ENCODE results near the gene RFX3.

RFX3 gene

GRCh38 chr9:3237121-3237520, 288.7 kb downstream of the RFX3 start:
- H3K9ac ChIP-seq (ENCODE audit: low read depth, low read length): no peak overlapping the region

GRCh38 chr9:3235497-3235896, 290.3 kb downstream of the RFX3 start:
- Histone ChIP-seq H3K4me1 (ENCODE audit: control insufficient read depth, insufficient read depth, low read length) (no peaks in the 10 kb centered on the region), H3K9ac (ENCODE audit: low read depth, low read length) (no peak overlapping the region), H3K9me3 (ENCODE audit: control insufficient read depth, insufficient read depth, low read length) (no peaks in the 10 kb centered on the region), H3K4me3 (ENCODE audit: low read depth, low read length) (no peak overlapping the region), H3K27me3 (ENCODE audit: control insufficient read depth, insufficient read depth, low read length) (no peaks in the 10 kb centered on the region), H3K36me3 (ENCODE audit: control insufficient read depth, insufficient read depth, low read length) (no peaks in the 10 kb centered on the region)

More at GRCh38 chr9:3237121-3237520, 288.7 kb downstream of the RFX3 start:
- H3K4me1 ChIP-seq (ENCODE audit: control insufficient read depth, insufficient read depth, low read length): peaks cover 5% of the 10 kb centered on the region
- no peaks in the 10 kb centered on the region for H3K9me3 ChIP-seq (ENCODE audit: control insufficient read depth, insufficient read depth, low read length)
- no peak overlapping the region for H3K4me3 ChIP-seq (ENCODE audit: low read depth, low read length)
- H3K27me3 ChIP-seq (ENCODE audit: control insufficient read depth, insufficient read depth, low read length): no peaks in the 10 kb centered on the region
- no peaks in the 10 kb centered on the region for H3K36me3 ChIP-seq (ENCODE audit: control insufficient read depth, insufficient read depth, low read length)

GRCh38 chr9:3224931-3225330, 300.9 kb downstream of the RFX3 start:
- Histone ChIP-seq H3K4me1 (ENCODE audit: control insufficient read depth, insufficient read depth, low read length) (no peaks in the 10 kb centered on the region), H3K36me3 (ENCODE audit: control insufficient read depth, insufficient read depth, low read length) (no peaks in the 10 kb centered on the region), H3K9me3 (ENCODE audit: control insufficient read depth, insufficient read depth, low read length) (no peaks in the 10 kb centered on the region), H3K9ac (ENCODE audit: low read depth, low read length) (no peak overlapping the region), H3K27me3 (ENCODE audit: control insufficient read depth, insufficient read depth, low read length) (no peaks in the 10 kb centered on the region), H3K4me3 (ENCODE audit: low read depth, low read length) (no peak overlapping the region)

GRCh38 chr9:3215658-3216057, 310.1 kb downstream of the RFX3 start:
- Histone ChIP-seq H3K4me3 (ENCODE audit: low read depth, low read length) (no peak overlapping the region), H3K9ac (ENCODE audit: low read depth, low read length) (no peak overlapping the region), H3K4me1 (ENCODE audit: control insufficient read depth, insufficient read depth, low read length) (peaks cover 3% of the 10 kb centered on the region), H3K27me3 (ENCODE audit: control insufficient read depth, insufficient read depth, low read length) (no peaks in the 10 kb centered on the region), H3K36me3 (ENCODE audit: control insufficient read depth, insufficient read depth, low read length) (no peaks in the 10 kb centered on the region), H3K9me3 (ENCODE audit: control insufficient read depth, insufficient read depth, low read length) (no peaks in the 10 kb centered on the region)

GRCh38 chr9:3214741-3215140, 311.1 kb downstream of the RFX3 start:
- Histone ChIP-seq H3K27me3 (ENCODE audit: control insufficient read depth, insufficient read depth, low read length) (no peaks in the 10 kb centered on the region), H3K36me3 (ENCODE audit: control insufficient read depth, insufficient read depth, low read length) (no peaks in the 10 kb centered on the region), H3K9me3 (ENCODE audit: control insufficient read depth, insufficient read depth, low read length) (no peaks in the 10 kb centered on the region), H3K9ac (ENCODE audit: low read depth, low read length) (no peak overlapping the region), H3K4me1 (ENCODE audit: control insufficient read depth, insufficient read depth, low read length) (peaks cover 3% of the 10 kb centered on the region), H3K4me3 (ENCODE audit: low read depth, low read length) (no peak overlapping the region)

GRCh38 chr9:3205421-3206095, 320.2 kb downstream of the RFX3 start:
- Histone ChIP-seq H3K36me3 (ENCODE audit: control insufficient read depth, insufficient read depth, low read length) (no peaks in the 10 kb centered on the region), H3K4me3 (ENCODE audit: low read depth, low read length) (no peak overlapping the region), H3K4me1 (ENCODE audit: control insufficient read depth, insufficient read depth, low read length) (no peaks in the 10 kb centered on the region), H3K27me3 (ENCODE audit: control insufficient read depth, insufficient read depth, low read length) (no peaks in the 10 kb centered on the region), H3K9ac (ENCODE audit: low read depth, low read length) (no peak overlapping the region), H3K9me3 (ENCODE audit: control insufficient read depth, insufficient read depth, low read length) (no peaks in the 10 kb centered on the region)

- Histone ChIP-seq H3K4me3 (ENCODE audit: low read depth, low read length) (no peak overlapping the region), H3K4me1 (ENCODE audit: control insufficient read depth, insufficient read depth, low read length) (no peaks in the 10 kb centered on the region), H3K9me3 (ENCODE audit: control insufficient read depth, insufficient read depth, low read length) (no peaks in the 10 kb centered on the region), H3K27me3 (ENCODE audit: control insufficient read depth, insufficient read depth, low read length) (no peaks in the 10 kb centered on the region), H3K9ac (ENCODE audit: low read depth, low read length) (no peak overlapping the region), H3K36me3 (ENCODE audit: control insufficient read depth, insufficient read depth, low read length) (no peaks in the 10 kb centered on the region)
These were observed 325.4 kb downstream of the RFX3 start for GRCh38 chr9:3200331-3200774.

- Histone ChIP-seq H3K4me3 (ENCODE audit: low read depth, low read length) (no peak overlapping the region), H3K4me1 (ENCODE audit: control insufficient read depth, insufficient read depth, low read length) (no peaks in the 10 kb centered on the region), H3K9me3 (ENCODE audit: control insufficient read depth, insufficient read depth, low read length) (no peaks in the 10 kb centered on the region), H3K27me3 (ENCODE audit: control insufficient read depth, insufficient read depth, low read length) (no peaks in the 10 kb centered on the region), H3K36me3 (ENCODE audit: control insufficient read depth, insufficient read depth, low read length) (no peaks in the 10 kb centered on the region), H3K9ac (ENCODE audit: low read depth, low read length) (no peak overlapping the region)
These were observed 332.0 kb downstream of the RFX3 start for GRCh38 chr9:3193791-3194190.

- Histone ChIP-seq H3K36me3 (ENCODE audit: control insufficient read depth, insufficient read depth, low read length) (no peaks in the 10 kb centered on the region), H3K9me3 (ENCODE audit: control insufficient read depth, insufficient read depth, low read length) (no peaks in the 10 kb centered on the region), H3K4me1 (ENCODE audit: control insufficient read depth, insufficient read depth, low read length) (no peaks in the 10 kb centered on the region), H3K9ac (ENCODE audit: low read depth, low read length) (no peak overlapping the region), H3K27me3 (ENCODE audit: control insufficient read depth, insufficient read depth, low read length) (no peaks in the 10 kb centered on the region), H3K4me3 (ENCODE audit: low read depth, low read length) (no peak overlapping the region)
These were observed 334.1 kb downstream of the RFX3 start for GRCh38 chr9:3191715-3192114.

- Histone ChIP-seq H3K27me3 (ENCODE audit: control insufficient read depth, insufficient read depth, low read length) (no peaks in the 10 kb centered on the region), H3K9me3 (ENCODE audit: control insufficient read depth, insufficient read depth, low read length) (no peaks in the 10 kb centered on the region), H3K4me3 (ENCODE audit: low read depth, low read length) (no peak overlapping the region), H3K4me1 (ENCODE audit: control insufficient read depth, insufficient read depth, low read length) (no peaks in the 10 kb centered on the region), H3K9ac (ENCODE audit: low read depth, low read length) (no peak overlapping the region), H3K36me3 (ENCODE audit: control insufficient read depth, insufficient read depth, low read length) (no peaks in the 10 kb centered on the region)
These were observed 336.5 kb downstream of the RFX3 start for GRCh38 chr9:3189113-3189861.

GRCh38 chr9:3186751-3187150, 339.1 kb downstream of the RFX3 start:
- Histone ChIP-seq H3K9me3 (ENCODE audit: control insufficient read depth, insufficient read depth, low read length) (no peaks in the 10 kb centered on the region), H3K4me3 (ENCODE audit: low read depth, low read length) (no peak overlapping the region), H3K9ac (ENCODE audit: low read depth, low read length) (no peak overlapping the region), H3K4me1 (ENCODE audit: control insufficient read depth, insufficient read depth, low read length) (no peaks in the 10 kb centered on the region), H3K36me3 (ENCODE audit: control insufficient read depth, insufficient read depth, low read length) (no peaks in the 10 kb centered on the region), H3K27me3 (ENCODE audit: control insufficient read depth, insufficient read depth, low read length) (peaks cover 17% of the 10 kb centered on the region)
